ENCODE measurements around the gene KCNRG.

DNA sequence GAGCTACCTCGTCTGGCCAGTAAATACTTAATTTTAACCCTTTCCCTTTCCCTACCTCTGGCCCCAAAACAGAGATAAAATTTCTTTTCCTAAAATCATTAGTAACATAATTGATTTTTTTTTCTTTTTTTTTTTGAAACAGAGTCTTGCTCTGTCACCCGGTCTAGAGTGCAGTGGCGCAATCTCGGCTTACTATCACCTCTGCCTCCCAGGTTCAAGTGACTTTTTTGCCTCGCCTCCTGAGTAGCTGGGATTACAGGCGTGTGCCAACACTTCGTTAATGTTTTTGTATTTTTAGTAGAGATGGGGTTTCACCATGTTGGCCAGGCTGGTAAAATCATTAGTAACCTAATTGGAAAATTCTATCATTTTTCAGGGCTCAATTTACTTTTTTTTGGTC lies 28.8 kb upstream of the KCNRG start:
- TF ChIP-seq, protein P1, sequence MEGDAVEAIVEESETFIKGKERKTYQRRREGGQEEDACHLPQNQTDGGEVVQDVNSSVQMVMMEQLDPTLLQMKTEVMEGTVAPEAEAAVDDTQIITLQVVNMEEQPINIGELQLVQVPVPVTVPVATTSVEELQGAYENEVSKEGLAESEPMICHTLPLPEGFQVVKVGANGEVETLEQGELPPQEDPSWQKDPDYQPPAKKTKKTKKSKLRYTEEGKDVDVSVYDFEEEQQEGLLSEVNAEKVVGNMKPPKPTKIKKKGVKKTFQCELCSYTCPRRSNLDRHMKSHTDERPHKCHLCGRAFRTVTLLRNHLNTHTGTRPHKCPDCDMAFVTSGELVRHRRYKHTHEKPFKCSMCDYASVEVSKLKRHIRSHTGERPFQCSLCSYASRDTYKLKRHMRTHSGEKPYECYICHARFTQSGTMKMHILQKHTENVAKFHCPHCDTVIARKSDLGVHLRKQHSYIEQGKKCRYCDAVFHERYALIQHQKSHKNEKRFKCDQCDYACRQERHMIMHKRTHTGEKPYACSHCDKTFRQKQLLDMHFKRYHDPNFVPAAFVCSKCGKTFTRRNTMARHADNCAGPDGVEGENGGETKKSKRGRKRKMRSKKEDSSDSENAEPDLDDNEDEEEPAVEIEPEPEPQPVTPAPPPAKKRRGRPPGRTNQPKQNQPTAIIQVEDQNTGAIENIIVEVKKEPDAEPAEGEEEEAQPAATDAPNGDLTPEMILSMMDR (IDR thresholded peaks at IDR 0.05), result no peak
- no peak for TF ChIP-seq POLR2A (IDR thresholded peaks at IDR 0.05)
